CD4-positive, alpha-beta T cell (primary cell): ENCODE results near the gene PHYHIPL. TPM values are rescaled to one million over a fixed set of nuclear protein-coding genes. Genes with fewer than 3 reads are reported as not detected.

Experiments
- ATAC-seq: fragments of 200-7000 bp; cut with Tn5 transposase; one replicate; pipeline ENCODE4 v1.10.0; 2022; ENCODE audit warnings: mild to moderate bottlenecking; ENCODE audit not compliant: poor library complexity
- CTCF ChIA-PET: fragments of 350-600 bp; sonication (Branson Sonifier 250); formaldehyde crosslinking; loops from one replicate; lab custom pipeline; 2021; ENCODE audit warnings: antibody characterized with exemption, inconsistent platforms; lab: Charles Lee
- POLR2A ChIA-PET: fragments of 350-600 bp; sonication (Branson Sonifier 250); formaldehyde crosslinking; loops from one replicate; lab custom pipeline; 2021; ENCODE audit warnings: antibody characterized with exemption, inconsistent platforms; lab: Charles Lee
- DNase-seq, 14 experiments: peaks; one replicate each; pipeline ENCODE4 v3.0.0-alpha.2; 2013 to 2020; ENCODE audit warnings: mixed read lengths in 2 of 14
- H3K27ac ChIP-seq, 2 donors: one replicate each; pipeline versions ENCODE4 v1.5.1 to v1.7.0; 2013; ENCODE audit warnings: low read length in 2 of 2, low read depth in 1 of 2, mild to moderate bottlenecking in 1 of 2
- H3K27me3 ChIP-seq, 2 experiments: 1 replicate in 1 of 2; 2 replicates in 1 of 2; pipeline versions ENCODE4 v1.6.1 to v1.7.0; 2013; ENCODE audit warnings: low read length in 2 of 2, control low read depth in 1 of 2, mild to moderate bottlenecking in 1 of 2, moderate library complexity in 1 of 2; ENCODE audit not compliant: insufficient read depth in 2 of 2, control insufficient read depth in 1 of 2
- H3K36me3 ChIP-seq: one replicate; pipeline ENCODE4 v1.6.1; 2013; ENCODE audit warnings: low read length, control low read depth; ENCODE audit not compliant: insufficient read depth
- H3K4me1 ChIP-seq: one replicate; pipeline ENCODE4 v1.6.1; 2013; ENCODE audit warnings: low read length, control low read depth; ENCODE audit not compliant: insufficient read depth
- H3K4me3 ChIP-seq: one replicate; pipeline ENCODE4 v1.5.1; 2013; ENCODE audit warnings: mild to moderate bottlenecking, low read length, moderate library complexity
- H3K9me3 ChIP-seq, 2 experiments: 1 replicate in 1 of 2; 2 replicates in 1 of 2; pipeline versions ENCODE4 v1.6.1 to v1.7.0; 2013; ENCODE audit warnings: low read length in 2 of 2, mild to moderate bottlenecking in 2 of 2, control low read depth in 1 of 2, moderate library complexity in 1 of 2; ENCODE audit not compliant: control insufficient read depth in 1 of 2, insufficient read depth in 1 of 2
- H3K27ac Mint-ChIP-seq: one replicate; pipeline ENCODE4 v1.8.0; 2020; ENCODE audit warnings: mixed read lengths
- H3K27me3 Mint-ChIP-seq: one replicate; pipeline ENCODE4 v1.8.0; 2021; ENCODE audit warnings: mixed read lengths
- H3K36me3 Mint-ChIP-seq: one replicate; pipeline ENCODE4 v1.8.0; 2021; ENCODE audit warnings: low read depth, mixed read lengths
- H3K4me1 Mint-ChIP-seq: one replicate; pipeline ENCODE4 v1.8.0; 2021; ENCODE audit warnings: low read depth, mixed read lengths
- H3K4me3 Mint-ChIP-seq: one replicate; pipeline ENCODE4 v1.8.0; 2020; ENCODE audit warnings: mild to moderate bottlenecking, mixed read lengths
- H3K9me3 Mint-ChIP-seq: one replicate; pipeline ENCODE4 v1.8.0; 2020; ENCODE audit warnings: mixed read lengths
- intact Hi-C, 2 experiments: fragments of 100-400 bp; cut with DNase I in 1 of 2; cut with micrococcal nuclease in 1 of 2; formaldehyde crosslinking; loops; one replicate each; pipeline versions ENCODE4 v1.15.1 to v1.9.0; 2023 to 2025; cut with DNase I, micrococcal nuclease
- total RNA-seq, 174 experiments: library from RNA in 2 of 174; stranded (reverse) in 2 of 174; gene quantifications; one replicate each; pipeline ENCODE4 v1.2.3 and lab custom pipeline; 2021 to 2026
- TF ChIP-seq, protein P1 (sequence below): fragments of 200-600 bp; IDR thresholded peaks from one replicate; pipeline ENCODE4 v1.8.0; 2022; ENCODE audit warnings: antibody characterized with exemption, mild to moderate bottlenecking

The PHYHIPL gene
- total RNA-seq, 2 experiments from 2014 or later: not detected

DNA sequence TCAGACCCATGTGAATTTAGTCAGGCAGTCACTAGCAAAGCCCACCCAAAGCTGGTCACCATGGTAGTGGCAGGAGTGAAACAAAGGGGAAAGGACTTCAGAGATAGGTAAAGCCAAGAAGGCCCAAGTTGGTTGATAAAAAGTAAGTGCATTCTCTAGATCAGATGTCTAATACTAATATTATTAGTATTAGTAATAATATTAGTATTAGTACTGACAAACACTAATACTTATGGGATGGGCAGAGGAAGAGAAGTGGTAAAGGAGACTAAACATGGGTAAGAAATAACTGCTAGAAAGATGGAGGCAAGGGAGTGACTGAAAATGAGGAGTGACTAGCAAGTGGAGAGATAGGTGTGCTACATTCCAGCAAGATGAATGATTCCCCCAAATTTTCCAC, 46.6 kb upstream of the PHYHIPL start:
- Histone ChIP-seq H3K9me3 (no peaks in the 10 kb centered on the region), H3K27me3 (no peaks in the 10 kb centered on the region), H3K27ac (no peak overlapping the region), H3K4me3 (no peak overlapping the region), H3K4me1 (no peaks in the 10 kb centered on the region), H3K36me3 (no peaks in the 10 kb centered on the region)
- Mint-ChIP-seq H3K4me3 (no peak overlapping the region), H3K9me3 (peaks cover 2% of the 10 kb centered on the region), H3K27me3 (no peaks in the 10 kb centered on the region), H3K4me1 (no peaks in the 10 kb centered on the region), H3K36me3 (no peaks in the 10 kb centered on the region), H3K27ac (no peak overlapping the region)
- DNase-seq (no peak), ATAC-seq (no peak)
- TF ChIP-seq, protein P1, sequence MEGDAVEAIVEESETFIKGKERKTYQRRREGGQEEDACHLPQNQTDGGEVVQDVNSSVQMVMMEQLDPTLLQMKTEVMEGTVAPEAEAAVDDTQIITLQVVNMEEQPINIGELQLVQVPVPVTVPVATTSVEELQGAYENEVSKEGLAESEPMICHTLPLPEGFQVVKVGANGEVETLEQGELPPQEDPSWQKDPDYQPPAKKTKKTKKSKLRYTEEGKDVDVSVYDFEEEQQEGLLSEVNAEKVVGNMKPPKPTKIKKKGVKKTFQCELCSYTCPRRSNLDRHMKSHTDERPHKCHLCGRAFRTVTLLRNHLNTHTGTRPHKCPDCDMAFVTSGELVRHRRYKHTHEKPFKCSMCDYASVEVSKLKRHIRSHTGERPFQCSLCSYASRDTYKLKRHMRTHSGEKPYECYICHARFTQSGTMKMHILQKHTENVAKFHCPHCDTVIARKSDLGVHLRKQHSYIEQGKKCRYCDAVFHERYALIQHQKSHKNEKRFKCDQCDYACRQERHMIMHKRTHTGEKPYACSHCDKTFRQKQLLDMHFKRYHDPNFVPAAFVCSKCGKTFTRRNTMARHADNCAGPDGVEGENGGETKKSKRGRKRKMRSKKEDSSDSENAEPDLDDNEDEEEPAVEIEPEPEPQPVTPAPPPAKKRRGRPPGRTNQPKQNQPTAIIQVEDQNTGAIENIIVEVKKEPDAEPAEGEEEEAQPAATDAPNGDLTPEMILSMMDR: no peak
- intact Hi-C loops: no loop called here
- ChIA-PET POLR2A (no interaction called here), CTCF (no interaction called here)

DNA sequence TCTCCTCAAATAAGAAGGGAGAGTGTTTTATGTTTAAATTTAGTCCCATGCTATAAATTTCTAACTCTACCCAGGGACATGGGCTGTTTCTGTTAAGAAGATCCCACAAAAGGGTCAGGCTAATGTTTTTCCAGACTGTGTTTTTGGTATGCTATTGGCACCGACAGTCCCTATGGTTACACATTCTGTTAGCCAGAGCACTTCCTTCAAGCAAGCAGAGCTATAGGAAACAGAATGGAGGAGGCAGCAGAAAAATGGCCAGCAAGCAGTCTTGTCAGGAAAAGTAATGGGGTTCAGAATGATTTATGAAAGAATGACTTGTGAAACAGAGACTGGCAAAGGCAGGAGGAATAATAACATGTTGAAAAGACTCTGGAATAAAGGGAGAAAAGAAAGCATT, 44.8 kb upstream of the PHYHIPL start:
- DNase-seq (no peak), ATAC-seq (no peak)
- no peak overlapping the region for H3K27ac Mint-ChIP-seq
- no peaks in the 10 kb centered on the region for H3K4me1 Mint-ChIP-seq
- no peaks in the 10 kb centered on the region for H3K27me3 Mint-ChIP-seq
- H3K36me3 ChIP-seq: no peaks in the 10 kb centered on the region
- H3K9me3 ChIP-seq: no peaks in the 10 kb centered on the region
- no peaks in the 10 kb centered on the region for H3K27me3 ChIP-seq
- no peak overlapping the region for H3K4me3 ChIP-seq
- intact Hi-C loops: no loop called here
- H3K36me3 Mint-ChIP-seq: no peaks in the 10 kb centered on the region
- H3K27ac ChIP-seq: no peak overlapping the region
- H3K9me3 Mint-ChIP-seq: peaks cover 2% of the 10 kb centered on the region
- TF ChIP-seq, protein P1: no peak
- H3K4me3 Mint-ChIP-seq: no peak overlapping the region
- no peaks in the 10 kb centered on the region for H3K4me1 ChIP-seq
- CTCF ChIA-PET: no interaction called here
- POLR2A ChIA-PET: no interaction called here

DNA sequence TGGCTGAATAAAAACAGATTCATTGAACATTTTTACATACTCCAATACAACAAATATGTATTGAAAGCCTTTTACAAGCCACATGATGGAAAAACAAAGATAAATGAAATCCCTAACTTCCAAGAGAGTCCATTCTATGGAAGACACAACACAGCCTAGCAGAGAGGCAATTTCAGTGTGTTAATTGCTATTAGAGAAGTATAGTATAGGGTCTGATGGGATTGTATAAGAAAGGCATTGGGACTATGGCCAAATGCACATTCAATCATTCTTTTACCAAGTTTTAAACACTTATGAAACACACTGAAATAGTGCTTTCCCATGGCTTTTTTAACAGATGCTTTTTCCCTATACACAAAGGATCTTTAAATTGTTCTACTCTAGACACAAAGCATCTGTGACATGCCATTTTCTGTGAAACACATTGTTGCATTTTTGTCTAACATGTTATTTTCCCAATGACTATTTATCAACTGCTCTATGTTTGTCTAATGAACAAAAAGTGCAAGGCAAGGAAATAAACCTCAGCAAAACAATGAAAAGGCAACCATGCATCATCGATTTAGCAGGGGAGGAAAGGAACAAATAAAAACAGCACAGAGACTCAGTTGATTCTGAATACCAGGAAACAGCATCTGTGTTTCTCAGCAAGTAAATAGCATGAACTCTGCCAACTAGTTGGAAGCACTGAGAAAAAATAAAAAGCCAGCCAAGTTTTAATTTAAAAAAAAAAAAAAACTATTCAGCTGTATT, 42.4 kb upstream of the PHYHIPL start:
- TF ChIP-seq, protein P1: no peak
- Mint-ChIP-seq H3K36me3 (no peaks in the 10 kb centered on the region), H3K27me3 (no peaks in the 10 kb centered on the region), H3K4me1 (no peaks in the 10 kb centered on the region), H3K4me3 (no peak overlapping the region), H3K27ac (no peak overlapping the region), H3K9me3 (peaks cover 2% of the 10 kb centered on the region)
- Histone ChIP-seq H3K36me3 (no peaks in the 10 kb centered on the region), H3K27ac (no peak overlapping the region), H3K27me3 (no peaks in the 10 kb centered on the region), H3K9me3 (peaks cover 0 to 5% of the 10 kb centered on the region in 2 experiments), H3K4me1 (no peaks in the 10 kb centered on the region), H3K4me3 (no peak overlapping the region)
- ChIA-PET POLR2A (no interaction called here), CTCF (interaction anchor here (0.6 kb wide), 1 partner anchor 919 kb away, joined by 3 read pairs; no protein-coding TSS in a partner anchor)
- DNase-seq (no peak), ATAC-seq (no peak)
- intact Hi-C loops: no loop called here
